Epidermal melanocyte (primary cell): ENCODE results near the gene NOD2.

Source experiments
- DNase-seq: peaks from one replicate; pipeline ENCODE4 v3.0.0; 2011; ENCODE audit warnings: low spot score; ENCODE audit not compliant: insufficient read length

The NOD2 gene

GRCh38 chr16:50741781-50742575 lies 48.6 kb downstream of the NOD2 start, which contains the start of gene CYLD:
Gene CYLD, plus strand, starts transcription at chr16:50742086. Its CDS starts 7,613 bp downstream, at chr16:50749699.
- DNase-seq: peak; percentile 97

GRCh38 chr16:50742576-50743200 lies 49.3 kb downstream of the NOD2 start:
- no peak for DNase-seq

GRCh38 chr16:50743581-50744225 lies 50.3 kb downstream of the NOD2 start:
- no peak for DNase-seq

GRCh38 chr16:50744881-50745280 lies 51.5 kb downstream of the NOD2 start:
- DNase-seq: no peak

- DNase-seq: no peak
Measured at GRCh38 chr16:50745940-50746339, 52.5 kb downstream of the NOD2 start.

GRCh38 chr16:50747207-50747956 lies 54.0 kb downstream of the NOD2 start:
- no peak for DNase-seq

- DNase-seq: no peak
Measured at GRCh38 chr16:50751528-50751927, 58.1 kb downstream of the NOD2 start.

- no peak for DNase-seq
Measured at GRCh38 chr16:50752471-50753235, 59.2 kb downstream of the NOD2 start.

GRCh38 chr16:50756473-50756872 lies 63.1 kb downstream of the NOD2 start:
- no peak for DNase-seq

- DNase-seq: no peak
Measured at GRCh38 chr16:50761267-50761666, 67.9 kb downstream of the NOD2 start.

GRCh38 chr16:50762241-50762640 lies 68.8 kb downstream of the NOD2 start:
- no peak for DNase-seq

GRCh38 chr16:50763211-50763610 lies 69.8 kb downstream of the NOD2 start:
- DNase-seq: no peak

GRCh38 chr16:50765260-50765659 lies 71.9 kb downstream of the NOD2 start:
- DNase-seq: no peak

- no peak for DNase-seq
Measured at GRCh38 chr16:50765861-50766260, 72.5 kb downstream of the NOD2 start.

- DNase-seq: no peak
Measured at GRCh38 chr16:50767197-50767596, 73.8 kb downstream of the NOD2 start.

- no peak for DNase-seq
Measured at GRCh38 chr16:50771366-50771765, 78.0 kb downstream of the NOD2 start.

- no peak for DNase-seq
Measured at GRCh38 chr16:50774405-50774804, 81.0 kb downstream of the NOD2 start.

- no peak for DNase-seq
Measured at GRCh38 chr16:50774960-50775359, 81.6 kb downstream of the NOD2 start.

GRCh38 chr16:50776037-50776436 lies 82.6 kb downstream of the NOD2 start:
- no peak for DNase-seq

- DNase-seq: no peak
Measured at GRCh38 chr16:50778284-50779163, 85.1 kb downstream of the NOD2 start.
